AG08396 (cell line): Measurements from ENCODE around the gene DTNBP1.
A peak's percentile ranks its signal among the peaks of the same experiment; 100 is the strongest.

ENCODE experiments used
- DNase-seq: peaks from one replicate; pipeline ENCODE4 v3.0.0; 2012; ENCODE audit warnings: low spot score, mixed read lengths

Gene DTNBP1

DNA sequence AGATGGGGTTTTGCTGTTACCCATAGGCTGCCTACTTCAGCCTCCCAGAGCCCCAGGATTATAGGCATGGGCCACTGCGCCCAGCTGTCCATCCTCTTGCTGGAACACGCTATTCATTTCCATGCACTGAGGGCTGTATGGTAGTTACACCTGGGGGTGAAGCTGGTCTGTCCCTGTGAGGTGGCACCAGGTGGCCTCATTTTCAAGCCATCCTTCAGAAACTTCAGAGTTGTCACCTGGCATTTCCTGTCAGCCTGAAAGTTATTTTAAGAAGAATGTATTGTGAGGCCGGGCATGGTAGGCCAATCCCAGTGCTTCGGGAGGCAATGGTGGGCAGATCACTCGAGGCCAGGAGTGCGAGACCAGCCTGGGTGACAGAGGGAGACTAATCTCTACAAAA is 147.6 kb downstream of the DTNBP1 start:
- DNase-seq = no peak

DNA sequence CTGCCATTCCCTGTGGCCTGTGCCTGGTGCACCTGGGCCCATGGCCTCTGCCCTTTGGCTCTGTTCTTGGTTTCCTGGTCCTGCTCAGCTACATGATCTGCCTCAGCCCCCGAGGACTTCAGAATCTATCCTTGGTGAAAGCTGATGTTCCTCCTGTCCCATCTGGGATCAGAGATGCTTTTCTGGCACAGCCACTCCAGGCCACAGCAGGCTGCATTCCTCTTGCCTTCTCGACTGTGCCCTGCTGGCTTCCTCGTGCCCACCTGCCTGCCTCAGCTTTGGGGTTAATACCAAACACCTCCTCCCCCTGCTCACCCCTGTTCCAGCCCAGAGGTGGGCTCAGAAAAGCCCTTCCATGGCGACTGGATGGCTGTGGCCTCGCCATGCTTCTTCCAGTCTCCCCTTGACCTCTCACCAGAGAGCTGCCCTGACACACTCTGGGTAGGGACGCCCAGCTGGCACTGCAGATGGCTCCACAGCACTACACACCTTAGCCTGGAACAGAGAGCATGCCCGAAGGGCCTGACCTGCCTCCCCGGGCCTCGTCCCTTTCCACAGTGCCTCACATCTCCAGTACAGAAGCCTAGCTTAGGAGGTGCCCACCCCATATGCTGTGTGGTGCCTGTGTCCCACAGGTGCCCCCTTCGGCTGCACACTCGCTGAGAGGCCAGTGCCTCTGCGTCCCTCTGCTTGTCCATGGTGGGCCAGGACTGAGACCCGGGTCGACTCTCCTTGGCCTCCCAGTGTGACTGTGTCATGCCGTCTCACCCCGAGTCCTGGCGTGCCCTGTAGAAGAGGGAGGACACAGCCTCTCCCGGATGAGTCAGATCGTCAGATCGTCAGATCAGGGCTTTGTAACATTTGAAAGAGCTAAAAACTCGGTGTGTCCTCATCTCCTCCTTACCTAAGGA is 148.8 kb downstream of the DTNBP1 start:
- DNase-seq = no peak

DNA sequence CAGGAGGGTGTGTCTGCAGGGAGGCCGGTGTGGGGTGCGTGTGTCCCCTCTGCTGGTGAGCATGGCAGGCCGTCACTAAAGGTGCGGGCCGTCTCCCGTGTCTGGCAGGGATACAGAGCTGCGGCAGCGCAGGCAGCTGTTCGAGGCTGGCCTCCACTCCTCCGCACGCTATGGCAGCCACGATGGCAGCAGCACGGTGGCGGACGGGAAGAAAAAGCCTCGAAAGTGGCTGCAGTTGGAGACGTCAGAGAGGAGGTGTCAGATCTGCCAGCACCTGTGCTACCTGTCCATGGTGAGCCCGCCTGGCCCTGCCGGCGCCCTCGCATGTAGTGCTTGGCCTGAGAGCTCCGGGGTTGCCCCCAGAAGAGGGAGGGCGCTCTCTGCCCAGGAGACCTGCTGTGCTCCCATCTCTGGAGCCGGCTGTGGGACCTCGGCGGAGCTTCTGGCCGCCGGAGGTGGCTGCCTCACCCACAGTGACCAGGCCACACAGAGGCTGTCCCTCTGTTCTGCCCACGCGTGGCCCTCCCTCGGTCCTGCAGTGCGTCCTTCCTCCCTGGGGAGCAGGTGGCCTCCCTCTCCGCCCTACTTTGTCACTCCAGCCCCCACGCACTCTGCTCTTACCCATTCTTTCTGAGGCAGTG is 149.6 kb downstream of the DTNBP1 start:
- DNase-seq = no peak

DNA sequence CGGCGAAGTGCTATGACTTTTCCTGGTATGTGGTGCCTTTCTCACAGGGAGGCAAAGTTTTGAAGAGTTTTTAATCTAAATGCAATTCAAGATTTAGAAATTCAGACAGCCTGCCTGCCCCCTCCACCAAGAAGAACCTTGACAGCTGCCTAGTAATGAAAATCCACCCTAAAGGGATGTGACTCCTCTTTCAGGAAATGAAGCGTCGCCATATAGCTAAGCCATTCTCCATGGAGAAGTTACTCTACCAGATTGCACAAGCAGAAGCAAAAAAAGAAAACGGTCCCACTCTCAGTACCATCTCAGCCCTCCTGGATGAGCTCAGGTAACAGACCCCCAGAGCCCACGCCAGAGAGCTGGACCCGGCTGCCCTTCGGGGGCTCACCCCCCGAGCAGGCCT is 150.1 kb downstream of the DTNBP1 start:
- no peak for DNase-seq

DNA sequence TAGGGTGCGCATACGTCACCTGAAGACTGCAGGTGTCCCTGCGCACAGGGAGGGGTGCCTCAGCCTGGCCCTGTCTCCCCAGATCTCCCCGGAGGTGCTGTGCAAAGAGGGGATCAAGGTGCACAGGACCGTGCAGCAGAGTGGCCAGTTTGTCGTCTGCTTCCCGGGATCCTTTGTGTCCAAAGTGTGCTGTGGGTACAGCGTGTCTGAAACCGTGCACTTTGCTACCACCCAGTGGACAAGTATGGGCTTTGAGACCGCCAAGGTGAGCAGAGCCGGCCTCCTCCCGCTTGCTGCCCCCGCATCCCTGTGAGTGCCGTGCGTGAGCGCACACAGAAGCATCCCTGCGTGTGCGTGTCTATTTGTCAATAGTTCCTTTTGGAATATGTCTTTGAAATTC is 150.7 kb downstream of the DTNBP1 start:
- no peak for DNase-seq

DNA sequence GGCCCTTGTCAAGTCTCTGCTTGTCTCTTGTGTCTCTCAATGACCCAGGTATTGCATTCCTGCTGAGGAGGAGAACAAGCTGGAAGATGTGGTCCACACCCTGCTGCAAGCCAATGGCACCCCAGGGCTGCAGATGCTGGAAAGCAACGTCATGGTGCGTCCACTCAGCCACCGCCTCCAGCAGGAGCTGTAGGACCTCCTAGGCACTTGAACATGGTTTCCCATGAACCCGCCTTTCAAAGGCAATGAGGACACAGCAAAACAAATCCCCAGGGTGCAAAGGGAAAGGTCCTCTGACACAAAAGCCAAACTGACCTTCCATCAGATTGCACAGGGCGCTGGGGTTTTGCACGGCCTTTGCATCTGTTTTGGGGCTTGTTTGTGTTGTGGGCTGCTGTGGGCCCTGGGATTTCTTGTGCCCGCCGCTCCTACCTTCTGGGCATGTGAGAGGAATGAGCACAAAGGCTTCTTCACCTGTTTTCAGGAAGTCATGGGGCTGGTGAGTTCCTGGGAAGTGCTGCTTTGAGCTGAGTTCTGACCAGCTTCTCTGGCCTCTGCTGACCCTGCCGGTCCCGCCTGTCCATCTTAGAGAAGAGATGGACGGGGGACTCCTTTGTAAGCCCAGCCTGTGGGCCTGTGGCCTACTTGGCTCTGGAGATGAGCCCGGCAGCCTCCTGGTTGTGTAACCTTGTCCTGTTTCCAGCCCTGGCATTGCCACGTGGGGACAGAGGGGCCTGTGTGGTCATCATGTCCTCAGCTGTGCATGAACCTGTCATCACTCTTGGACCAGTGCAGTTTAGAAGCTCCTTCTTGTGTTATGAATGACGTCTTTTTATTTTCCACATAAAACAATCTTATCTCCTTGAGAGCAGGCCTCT is 151.3 kb downstream of the DTNBP1 start:
- no peak for DNase-seq

DNA sequence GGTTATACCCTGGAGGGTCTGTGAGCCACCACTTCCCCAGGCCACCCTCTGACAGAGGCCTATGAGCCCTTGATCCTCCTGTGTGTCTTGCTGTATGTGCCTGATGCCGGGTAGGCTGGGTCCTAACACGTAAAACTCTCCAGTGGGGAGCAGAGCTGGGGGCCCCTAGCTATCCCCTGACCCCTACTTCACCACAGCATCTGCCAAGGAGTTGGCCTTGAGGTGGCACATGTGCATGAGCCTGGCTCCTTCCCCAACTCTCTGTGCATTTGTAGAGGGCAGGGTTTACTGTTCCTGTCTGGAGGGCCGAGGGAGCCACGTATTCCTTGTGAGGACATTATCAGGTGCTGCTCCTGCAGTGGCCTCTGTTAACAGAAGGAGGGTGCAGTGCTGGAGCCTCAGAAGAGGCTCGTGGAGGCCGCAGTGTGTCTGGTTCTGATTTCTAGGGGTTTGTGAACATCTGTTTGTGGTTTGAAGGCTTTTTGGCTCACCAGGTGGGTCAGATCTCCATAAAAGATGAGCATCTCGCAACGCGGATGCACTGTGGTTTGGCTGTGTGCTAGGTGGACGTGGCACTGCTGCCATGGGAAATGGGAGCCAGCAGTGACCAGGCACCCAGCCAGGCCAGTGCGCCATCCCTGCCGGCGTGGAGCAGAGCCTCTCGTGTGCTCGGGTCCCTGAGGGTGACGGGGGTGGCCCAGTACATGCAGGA is 152.1 kb downstream of the DTNBP1 start:
- no peak for DNase-seq

DNA sequence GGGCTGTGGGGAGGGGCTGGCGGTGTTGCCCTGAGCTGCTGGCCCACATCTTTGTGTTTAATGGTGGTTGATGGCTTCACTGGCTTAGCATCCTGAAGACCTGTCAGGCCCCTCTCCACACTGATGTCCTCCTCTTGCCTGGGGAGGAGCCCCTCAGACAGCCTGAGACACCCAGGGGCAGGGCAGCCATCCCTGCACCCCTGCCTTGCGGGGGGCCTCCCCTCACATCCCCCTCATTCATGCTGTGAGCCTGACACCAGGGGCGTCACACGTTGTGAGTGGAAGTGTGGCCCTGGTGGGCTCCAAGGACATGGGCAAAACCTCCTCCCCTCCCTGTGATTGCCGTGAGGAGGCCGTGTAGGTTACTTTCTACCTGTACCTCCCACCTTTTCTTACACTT is 152.7 kb downstream of the DTNBP1 start:
- DNase-seq = no peak

DNA sequence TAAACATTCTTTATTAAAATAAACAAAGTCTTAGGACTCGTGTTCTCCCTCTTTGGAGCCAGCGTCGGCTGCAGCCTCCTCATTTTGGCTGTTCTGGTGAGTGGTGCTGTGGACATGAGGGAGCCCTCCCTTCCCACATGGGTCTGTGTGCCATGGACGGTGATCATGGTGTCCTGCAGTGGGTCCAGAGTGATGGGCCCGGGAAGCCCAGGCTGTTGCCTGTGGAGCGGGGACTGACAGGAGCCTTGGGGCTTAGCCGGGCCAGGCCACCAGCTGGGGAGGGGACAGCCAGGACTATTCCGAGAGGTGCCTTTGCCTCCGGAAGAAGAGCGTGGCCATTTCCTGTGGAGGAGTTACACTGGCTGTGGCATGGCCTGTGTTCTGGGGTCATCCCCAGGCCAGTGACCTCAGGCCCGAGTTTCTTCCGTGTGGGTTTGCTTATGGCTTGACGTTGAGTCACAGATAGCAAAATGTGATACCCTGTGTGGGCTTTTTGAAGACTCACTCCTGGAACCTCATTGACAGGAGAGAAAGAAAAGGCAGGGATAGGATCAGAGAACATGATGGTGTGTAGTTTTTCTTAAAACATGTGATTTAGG is 153.4 kb downstream of the DTNBP1 start:
- DNase-seq = no peak

DNA sequence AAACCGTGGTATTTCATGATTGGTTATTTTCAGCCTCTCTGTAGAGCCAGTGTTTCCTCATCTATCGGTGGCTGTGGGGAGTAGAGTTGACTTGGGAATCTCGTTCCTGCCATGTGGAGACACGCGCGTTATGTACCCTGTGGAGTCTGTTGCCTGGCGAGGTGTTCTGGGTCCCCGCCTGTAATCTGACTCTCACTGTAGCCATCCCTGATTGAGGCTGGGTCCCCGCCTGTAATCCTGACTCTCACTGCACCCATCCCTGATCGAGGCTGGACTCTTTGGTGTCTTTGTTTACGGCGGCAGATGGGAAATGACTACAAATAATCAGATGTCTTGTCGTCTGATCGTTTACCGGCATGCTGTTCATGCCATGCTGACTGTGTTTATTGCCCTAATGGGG is 153.9 kb downstream of the DTNBP1 start:
- DNase-seq = no peak

DNA sequence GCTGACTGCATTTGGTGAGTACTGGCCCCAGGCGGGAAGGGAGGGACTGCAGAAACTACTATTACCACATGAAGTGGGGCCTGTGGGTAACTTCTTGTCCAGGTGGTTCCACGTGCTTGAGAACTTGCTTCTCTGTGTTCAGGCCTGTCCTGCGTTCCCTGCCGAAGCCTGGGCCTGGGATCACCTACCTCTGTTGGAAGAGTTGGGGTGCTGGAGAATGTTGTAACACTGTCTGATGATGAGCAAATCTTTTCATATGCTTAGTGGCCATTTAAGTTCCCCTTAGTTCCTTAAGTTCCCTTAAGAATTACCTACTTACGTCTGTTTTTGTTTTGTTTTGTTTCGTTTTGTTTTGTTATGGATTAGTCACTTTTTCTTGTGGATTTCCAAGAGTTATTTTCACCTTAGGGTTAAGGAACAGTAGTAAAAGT is 154.4 kb downstream of the DTNBP1 start:
- no peak for DNase-seq

DNA sequence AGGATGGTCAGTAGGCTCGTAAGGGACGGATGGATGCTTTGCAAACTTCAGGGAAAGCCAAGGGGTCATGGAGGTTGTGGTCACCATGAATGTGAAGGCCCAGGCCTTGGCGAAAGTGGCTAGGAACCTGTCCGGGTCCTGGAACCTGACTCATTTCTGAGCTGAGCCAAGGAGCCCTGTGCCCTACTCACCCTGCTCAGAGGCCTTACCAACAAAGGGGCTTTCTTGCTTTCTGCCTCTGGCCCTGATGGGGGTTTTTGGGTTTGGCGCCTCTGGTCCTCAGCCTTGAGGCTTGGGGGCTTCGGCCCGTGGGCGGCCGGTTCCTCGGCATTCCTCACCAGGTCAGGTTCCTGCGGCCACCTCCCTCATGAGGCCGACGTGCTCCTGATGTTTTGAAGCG is 155.1 kb downstream of the DTNBP1 start:
- no peak for DNase-seq

DNA sequence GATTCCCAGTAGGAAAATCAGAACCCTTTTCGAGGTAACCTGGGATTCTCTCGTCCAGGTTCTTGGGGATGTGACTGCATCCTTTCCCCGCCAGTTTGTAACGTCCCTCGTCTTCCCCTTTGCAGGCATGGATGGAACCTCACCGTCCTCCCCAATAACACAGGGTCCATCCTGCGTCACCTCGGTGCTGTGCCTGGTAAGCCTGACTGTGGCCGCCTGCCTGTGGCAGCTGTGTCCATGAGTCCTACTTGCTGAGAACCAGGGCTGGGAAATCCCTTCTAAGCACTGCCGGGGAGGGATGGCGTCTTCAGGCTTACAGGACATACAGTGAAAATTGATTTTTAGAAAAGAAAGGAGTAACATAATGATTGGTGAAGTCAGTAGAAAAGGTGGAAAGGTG is 155.6 kb downstream of the DTNBP1 start:
- DNase-seq = no peak

DNA sequence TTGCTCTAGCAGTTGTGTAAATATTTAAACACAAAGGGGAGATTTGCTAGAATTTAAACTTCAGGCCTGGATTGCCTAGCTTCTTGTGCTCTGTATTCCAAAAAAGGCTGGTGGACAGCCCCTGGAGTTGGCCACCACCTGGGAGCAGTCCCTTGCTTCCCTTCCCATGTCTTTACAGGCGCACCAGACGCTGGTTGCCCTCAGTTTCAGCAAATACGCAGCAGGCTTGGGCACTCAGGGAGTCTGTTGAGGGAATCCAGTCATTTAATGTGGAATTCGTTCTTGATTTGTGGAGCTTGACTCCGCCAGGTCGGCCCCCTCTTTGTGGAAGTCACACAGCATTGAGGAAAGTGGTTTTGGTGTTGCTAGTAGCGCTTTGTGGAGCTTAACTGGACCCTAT is 156.8 kb downstream of the DTNBP1 start:
- no peak for DNase-seq

DNA sequence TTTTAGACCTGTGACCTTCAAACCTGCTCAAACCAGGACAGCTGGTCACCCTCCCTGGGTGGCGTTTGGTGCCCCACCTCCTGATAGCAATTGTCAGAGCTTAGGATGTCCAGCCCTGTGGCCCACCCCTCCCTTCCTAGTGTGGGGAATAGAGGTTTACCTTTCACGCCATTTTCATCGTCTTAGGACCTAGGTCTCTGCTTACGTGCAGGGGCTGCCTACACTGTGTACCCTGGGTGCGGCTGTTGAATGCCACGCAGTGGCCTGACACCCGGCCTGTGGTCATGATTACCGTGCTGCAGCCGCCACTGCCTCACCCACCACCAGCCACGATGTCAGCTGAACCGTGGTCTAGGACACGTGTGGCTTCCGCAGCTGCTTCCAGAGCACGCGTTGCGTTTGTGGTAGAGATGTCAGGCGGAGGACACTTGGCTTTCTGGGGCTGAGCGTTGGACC is 157.3 kb downstream of the DTNBP1 start:
- DNase-seq = no peak

DNA sequence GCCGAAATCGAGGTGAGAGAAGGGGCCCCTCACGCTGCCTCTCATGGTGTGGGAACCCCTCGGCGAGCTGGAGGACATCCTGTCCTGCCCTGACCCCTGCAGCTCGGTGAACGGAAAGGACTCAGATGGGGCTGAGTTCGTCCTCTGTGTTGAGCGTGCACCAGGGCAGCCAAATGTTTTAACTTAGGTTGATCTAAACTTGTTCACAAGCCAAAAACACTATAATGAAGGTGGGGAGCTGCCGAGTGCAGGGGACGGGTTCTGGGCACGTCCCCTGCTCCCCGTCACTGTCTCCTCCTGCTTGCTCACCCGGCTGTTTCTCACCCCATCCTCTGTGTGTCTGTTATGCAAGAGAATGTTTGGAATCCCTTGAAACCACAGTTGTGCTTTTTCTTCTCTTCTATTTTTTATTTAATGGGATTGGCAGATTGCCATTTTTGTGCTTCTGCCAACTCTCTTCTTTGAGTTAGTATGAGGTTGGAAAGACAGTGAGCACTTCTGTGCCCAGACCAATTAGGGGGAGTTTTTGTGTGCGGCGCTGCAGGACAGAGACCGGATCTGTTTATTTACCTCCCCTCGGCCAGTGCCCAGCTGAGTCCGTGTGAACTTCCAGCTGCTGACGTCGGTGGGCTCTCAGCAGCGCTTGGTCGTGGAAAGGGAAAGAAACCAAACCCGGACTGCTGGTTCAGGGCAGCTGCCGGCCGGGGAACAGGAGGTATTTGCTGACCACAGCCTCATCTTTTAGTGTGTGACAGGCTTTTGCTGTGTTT is 158.1 kb downstream of the DTNBP1 start:
- peak; percentile 87 for DNase-seq

DNA sequence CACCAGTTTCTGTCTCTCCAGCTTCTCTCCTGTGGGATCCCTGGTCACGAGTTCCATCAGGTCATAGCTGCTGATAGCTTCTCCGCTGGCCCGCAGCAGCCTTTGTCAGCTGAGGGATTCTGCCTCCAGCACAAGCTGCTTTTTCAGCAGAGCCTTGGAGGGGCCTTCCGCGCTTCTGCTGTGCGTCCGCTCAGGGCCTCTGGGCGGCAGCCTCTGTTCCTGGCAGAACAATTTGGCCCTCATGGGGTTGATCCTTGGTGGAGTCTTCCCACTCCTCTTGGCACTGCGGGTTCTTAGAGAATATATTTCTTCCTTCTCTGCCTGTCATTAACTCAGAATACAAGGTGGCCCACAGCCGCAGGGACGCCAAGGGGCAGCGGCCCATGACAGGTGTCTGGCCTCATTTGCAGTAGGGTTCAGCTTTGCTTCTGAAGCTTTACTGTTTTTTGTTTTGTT is 158.8 kb downstream of the DTNBP1 start:
- no peak for DNase-seq

DNA sequence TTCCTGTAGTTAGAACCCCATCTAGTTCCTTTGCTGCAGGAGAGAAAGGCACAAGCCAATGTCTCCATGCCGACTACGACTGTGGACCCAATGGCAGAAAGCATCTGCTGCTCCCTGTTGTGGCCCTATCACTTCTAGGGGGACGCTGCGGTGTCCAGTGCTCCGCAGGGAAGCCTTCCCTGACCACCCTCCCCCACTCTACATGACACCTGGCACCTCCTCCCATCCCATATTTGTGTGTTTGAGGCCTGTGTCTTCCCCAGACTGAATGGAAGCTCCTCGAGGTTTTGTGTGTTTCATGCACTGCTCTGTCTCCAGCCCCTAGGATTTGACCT is 159.5 kb downstream of the DTNBP1 start:
- no peak for DNase-seq

DNA sequence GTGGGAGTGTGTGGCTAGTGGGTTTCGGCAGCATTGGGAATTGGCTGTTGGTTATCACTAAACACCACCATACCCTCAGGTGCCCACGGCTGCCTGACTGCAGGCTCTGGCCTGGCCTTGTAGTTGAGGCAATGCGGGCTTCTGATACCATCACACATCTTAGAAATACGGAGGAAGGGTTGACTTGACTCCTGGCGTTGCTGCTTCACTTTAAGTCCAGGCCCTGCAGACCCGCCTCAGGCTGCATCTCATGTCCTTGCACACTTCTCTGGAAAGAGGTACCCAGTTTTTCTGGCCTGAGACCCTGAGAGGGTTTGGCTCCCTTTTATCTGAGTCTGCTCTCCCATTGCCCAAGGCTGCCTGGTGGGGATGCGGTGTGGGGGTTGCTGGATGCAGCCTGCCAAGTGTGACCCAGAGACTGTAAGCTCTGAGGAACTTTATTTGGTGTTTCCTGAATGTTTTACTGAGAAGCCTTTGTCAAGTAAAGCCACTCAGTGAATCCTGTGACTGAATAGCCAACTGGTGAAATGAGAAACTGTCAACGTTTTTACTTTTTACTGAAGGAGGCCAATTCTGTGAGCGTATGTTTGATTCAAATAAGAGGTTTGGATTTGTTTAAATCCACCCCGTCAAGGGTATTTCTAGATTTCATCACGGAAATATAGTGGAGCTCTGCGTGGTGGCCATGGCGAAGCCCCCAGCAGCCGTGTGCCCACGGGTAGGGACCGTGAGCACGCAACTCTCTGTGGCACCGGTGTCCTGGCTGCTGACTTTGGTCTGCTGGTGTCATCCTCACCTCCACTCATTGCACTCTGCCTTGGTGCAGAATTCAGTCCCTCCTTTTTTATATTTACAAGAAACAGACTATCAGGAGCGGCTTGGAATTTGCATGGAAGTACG is 160.1 kb downstream of the DTNBP1 start:
- no peak for DNase-seq
